PC-3 (cell line): ENCODE data around the gene GPR89B. TPM values are rescaled to one million over a fixed set of nuclear protein-coding genes. Genes with fewer than 3 reads are reported as not detected.

Experiments used
- ATAC-seq: fragments of 200-7000 bp; cut with Tn5 transposase; 2 replicates; pipeline ENCODE4 v1.9.1; 2020; ENCODE audit warnings: mild to moderate bottlenecking, moderate library complexity
- BruUV-seq: library from RNA; stranded (reverse); fragments of 400-500 nt; replicated peaks from 2 replicates; lab custom pipeline; 2021; lab: Mats Ljungman, UMichigan
- CTCF ChIA-PET: fragments of 300-600 bp; sonication (Branson Sonifier 250); formaldehyde crosslinking; loops from one replicate; lab custom pipeline; 2022; ENCODE audit warnings: antibody characterized with exemption; lab: Charles Lee
- POLR2A ChIA-PET: fragments of 300-600 bp; sonication (Branson Sonifier 250); formaldehyde crosslinking; loops from one replicate; lab custom pipeline; 2022; ENCODE audit warnings: antibody characterized with exemption; ENCODE audit not compliant: unreplicated experiment; lab: Charles Lee
- DNase-seq: peaks from one replicate; pipeline ENCODE4 v3.0.0-alpha.2; 2015
- H2AFZ ChIP-seq: fragments of 300-600 bp; sonication (generic); 2 replicates; pipeline ENCODE4 v1.6.0; 2016; ENCODE audit warnings: antibody characterized with exemption, low read length
- H3F3A ChIP-seq: fragments of 300-600 bp; sonication (generic); one replicate; pipeline ENCODE4 v1.6.0; 2017; ENCODE audit warnings: antibody characterized with exemption, low read length, control low read depth, mild to moderate bottlenecking; ENCODE audit not compliant: unreplicated experiment
- H3K27ac ChIP-seq: fragments of 300-600 bp; sonication (generic); 2 replicates; pipeline ENCODE4 v1.5.1; 2016; ENCODE audit warnings: mild to moderate bottlenecking, low read length
- H3K27me3 ChIP-seq: fragments of 300-600 bp; sonication (generic); 2 replicates; pipeline ENCODE4 v1.6.1; 2016; ENCODE audit warnings: low read length, mixed read lengths
- H3K36me3 ChIP-seq: fragments of 300-600 bp; sonication (generic); 2 replicates; pipeline ENCODE4 v1.6.1; 2016; ENCODE audit warnings: low read depth, mixed run types, low read length, mixed read lengths
- H3K4me1 ChIP-seq: fragments of 300-600 bp; sonication (generic); 2 replicates; pipeline ENCODE4 v1.5.1; 2016; ENCODE audit warnings: low read length; ENCODE audit not compliant: insufficient read depth
- H3K4me2 ChIP-seq: fragments of 300-600 bp; sonication (generic); 2 replicates; pipeline ENCODE4 v1.6.0; 2016; ENCODE audit warnings: low read length
- H3K4me3 ChIP-seq: fragments of 300-600 bp; sonication (generic); 2 replicates; pipeline ENCODE4 v1.5.1; 2016; ENCODE audit warnings: mild to moderate bottlenecking, low read length, mixed read lengths
- H3K79me2 ChIP-seq: fragments of 300-600 bp; sonication (generic); 2 replicates; pipeline ENCODE4 v1.6.1; 2017; ENCODE audit warnings: low read length, mixed read lengths
- H3K9ac ChIP-seq: fragments of 300-600 bp; sonication (generic); 2 replicates; pipeline ENCODE4 v1.6.0; 2016; ENCODE audit warnings: mild to moderate bottlenecking, low read length
- H3K9me2 ChIP-seq: fragments of 300-600 bp; sonication (generic); replicated peaks from 2 replicates; pipeline ENCODE4 v1.6.1; 2016; ENCODE audit warnings: mixed run types, low read length, mixed read lengths
- H3K9me3 ChIP-seq: fragments of 300-600 bp; sonication (generic); 2 replicates; pipeline ENCODE4 v1.6.1; 2016; ENCODE audit warnings: low read length, mixed read lengths
- H4K20me1 ChIP-seq: fragments of 300-600 bp; sonication (generic); 2 replicates; pipeline ENCODE4 v1.6.1; 2016; ENCODE audit warnings: low read length, mixed read lengths
- EZH2 ChIP-seq: fragments of 300-600 bp; sonication (generic); IDR thresholded peaks from one replicate; pipeline ENCODE4 v1.6.1; 2017; ENCODE audit warnings: antibody characterized with exemption, mild to moderate bottlenecking, low read length; ENCODE audit not compliant: unreplicated experiment
- EZH2phosphoT487 ChIP-seq: fragments of 300-600 bp; sonication (generic); IDR thresholded peaks from 2 replicates; pipeline ENCODE4 v1.6.1; 2018; ENCODE audit warnings: mild to moderate bottlenecking, antibody characterized with exemption, low read length, borderline replicate concordance
- intact Hi-C: fragments of 100-400 bp; cut with micrococcal nuclease; formaldehyde crosslinking; loops from 2 replicates; pipeline ENCODE4 v1.9.0; 2023
- total RNA-seq: library from RNA; depleted of rRNA; stranded (reverse); fragments of >200 nt; gene quantifications from 2 replicates; pipeline ENCODE4 v1.2.3, GENCODE V29; 2014
- TF ChIP-seq, protein P1 (sequence below): fragments of 300-600 bp; sonication (generic); conservative IDR thresholded peaks from 2 replicates; pipeline ENCODE4 v1.5.1; 2017; ENCODE audit warnings: antibody characterized with exemption, low read depth, mild to moderate bottlenecking, low read length

The GPR89B gene
- total RNA-seq, 1 experiment from 2014 or later, result 23.4 TPM

DNA sequence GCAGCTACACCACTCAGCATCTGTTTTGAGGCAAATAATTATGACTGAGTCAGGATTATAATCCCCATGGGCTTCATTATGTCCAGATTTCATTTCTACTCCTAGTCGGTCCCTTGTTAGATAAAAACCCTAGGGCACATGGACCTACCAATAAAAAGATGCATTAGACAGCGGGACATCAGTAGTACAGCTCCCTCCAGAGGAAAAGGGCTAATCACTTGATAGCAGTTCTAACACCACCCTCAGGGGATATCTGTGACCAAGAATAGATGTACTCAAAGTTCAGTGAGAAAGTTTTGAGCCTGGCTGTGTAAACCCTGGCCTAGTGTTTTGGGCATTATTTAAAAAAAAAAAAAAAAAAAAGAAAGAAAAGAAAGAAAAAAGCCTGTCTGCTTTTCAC, 15.7 kb upstream of the GPR89B start:
- H3K36me3 ChIP-seq, result no peaks in the 10 kb centered on the region
- BruUV-seq, result no TSS peak
- H3K9me3 ChIP-seq, result no peaks in the 10 kb centered on the region
- ChIA-PET CTCF (no interaction called here), POLR2A (no interaction called here)
- H3K4me1 ChIP-seq, result no peaks in the 10 kb centered on the region
- H2AFZ ChIP-seq, result no peak overlapping the region
- H3K79me2 ChIP-seq, result no peaks in the 10 kb centered on the region
- H3K9ac ChIP-seq, result no peak overlapping the region
- no peaks in the 10 kb centered on the region for H3F3A ChIP-seq
- no peak overlapping the region for H3K4me2 ChIP-seq
- intact Hi-C loops, result no loop called here
- no peak for TF ChIP-seq EZH2phosphoT487
- no peak for TF ChIP-seq EZH2
- TF ChIP-seq, protein P1, sequence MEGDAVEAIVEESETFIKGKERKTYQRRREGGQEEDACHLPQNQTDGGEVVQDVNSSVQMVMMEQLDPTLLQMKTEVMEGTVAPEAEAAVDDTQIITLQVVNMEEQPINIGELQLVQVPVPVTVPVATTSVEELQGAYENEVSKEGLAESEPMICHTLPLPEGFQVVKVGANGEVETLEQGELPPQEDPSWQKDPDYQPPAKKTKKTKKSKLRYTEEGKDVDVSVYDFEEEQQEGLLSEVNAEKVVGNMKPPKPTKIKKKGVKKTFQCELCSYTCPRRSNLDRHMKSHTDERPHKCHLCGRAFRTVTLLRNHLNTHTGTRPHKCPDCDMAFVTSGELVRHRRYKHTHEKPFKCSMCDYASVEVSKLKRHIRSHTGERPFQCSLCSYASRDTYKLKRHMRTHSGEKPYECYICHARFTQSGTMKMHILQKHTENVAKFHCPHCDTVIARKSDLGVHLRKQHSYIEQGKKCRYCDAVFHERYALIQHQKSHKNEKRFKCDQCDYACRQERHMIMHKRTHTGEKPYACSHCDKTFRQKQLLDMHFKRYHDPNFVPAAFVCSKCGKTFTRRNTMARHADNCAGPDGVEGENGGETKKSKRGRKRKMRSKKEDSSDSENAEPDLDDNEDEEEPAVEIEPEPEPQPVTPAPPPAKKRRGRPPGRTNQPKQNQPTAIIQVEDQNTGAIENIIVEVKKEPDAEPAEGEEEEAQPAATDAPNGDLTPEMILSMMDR, result no peak
- H3K27ac ChIP-seq, result no peak overlapping the region
- ATAC-seq, result no peak
- H3K27me3 ChIP-seq, result no peaks in the 10 kb centered on the region
- no peak overlapping the region for H3K4me3 ChIP-seq
- DNase-seq, result no peak
- H4K20me1 ChIP-seq, result no peaks in the 10 kb centered on the region
- H3K9me2 ChIP-seq, result no peaks in the 10 kb centered on the region

DNA sequence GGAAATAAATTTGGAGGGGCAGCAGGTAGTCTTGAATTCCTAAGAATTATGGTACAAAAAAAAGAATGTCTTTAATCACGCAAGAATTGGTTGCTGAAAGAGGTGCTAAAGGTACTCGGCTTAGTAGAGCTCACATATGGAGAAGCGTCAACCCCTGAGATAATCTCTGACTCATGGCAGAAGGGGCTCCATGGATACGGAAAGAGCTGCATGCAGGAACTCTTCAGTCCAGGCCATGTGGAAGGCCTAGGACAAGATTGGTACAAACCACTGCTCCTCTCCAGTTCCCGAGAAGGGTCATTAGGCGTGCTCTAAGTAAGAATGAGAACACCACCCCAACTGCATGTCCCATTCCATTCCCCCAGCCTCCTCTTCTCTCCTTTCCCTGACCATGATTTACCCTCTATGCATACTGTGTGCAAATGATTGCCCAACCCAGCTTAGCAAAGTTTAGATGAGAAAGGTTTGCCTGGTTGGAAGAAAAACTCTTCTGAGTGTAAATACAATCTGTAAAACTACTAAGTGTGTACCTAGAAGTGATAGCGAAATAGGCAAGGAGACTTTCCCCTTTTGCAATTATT, 14.8 kb upstream of the GPR89B start:
- Histone ChIP-seq H3K9ac (no peak overlapping the region), H3K9me3 (no peaks in the 10 kb centered on the region), H3K4me2 (no peak overlapping the region), H3K27me3 (no peaks in the 10 kb centered on the region), H3K36me3 (no peaks in the 10 kb centered on the region), H3K27ac (no peak overlapping the region), H3K9me2 (no peaks in the 10 kb centered on the region), H3K79me2 (no peaks in the 10 kb centered on the region), H3F3A (no peaks in the 10 kb centered on the region), H3K4me3 (no peak overlapping the region), H4K20me1 (no peaks in the 10 kb centered on the region), H3K4me1 (no peaks in the 10 kb centered on the region), H2AFZ (no peak overlapping the region)
- ChIA-PET POLR2A (no interaction called here), CTCF (no interaction called here)
- DNase-seq (no peak), ATAC-seq (no peak)
- BruUV-seq, result no TSS peak
- TF ChIP-seq EZH2 (no peak), EZH2phosphoT487 (no peak)
- TF ChIP-seq, protein P1, result no peak
- intact Hi-C loops, result no loop called here

DNA sequence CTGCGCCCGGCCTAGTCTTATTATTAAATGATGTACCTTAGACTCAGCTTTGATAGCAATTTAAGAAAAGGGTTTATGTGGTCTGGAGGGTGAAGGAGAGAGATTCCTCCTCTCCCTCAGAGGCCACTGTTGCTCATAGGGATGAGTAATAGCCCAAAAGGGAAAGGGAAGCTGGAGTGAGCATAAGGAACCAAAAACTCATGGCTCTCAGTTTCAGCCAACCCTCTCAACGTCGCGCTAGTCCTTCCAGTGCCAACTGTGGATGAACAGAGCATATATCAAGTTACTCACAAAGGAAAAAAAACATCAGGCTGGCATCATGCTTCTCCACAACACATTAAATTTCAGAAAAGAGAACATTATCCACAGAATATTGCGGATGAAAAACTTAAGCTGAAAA, 8.3 kb upstream of the GPR89B start:
- H3K4me2 ChIP-seq, result no peak overlapping the region
- H3K4me1 ChIP-seq, result no peaks in the 10 kb centered on the region
- H4K20me1 ChIP-seq, result no peaks in the 10 kb centered on the region
- no peaks in the 10 kb centered on the region for H3K9me3 ChIP-seq
- BruUV-seq, result no TSS peak
- intact Hi-C loops, result no loop called here
- H3K27ac ChIP-seq, result no peak overlapping the region
- H3K9me2 ChIP-seq, result no peaks in the 10 kb centered on the region
- 0 out of 2 replicates have a peak overlapping the region, but pooled peaks have one; percentile 7 for H2AFZ ChIP-seq
- H3K4me3 ChIP-seq, result no peak overlapping the region
- H3F3A ChIP-seq, result no peaks in the 10 kb centered on the region
- no peaks in the 10 kb centered on the region for H3K79me2 ChIP-seq
- DNase-seq (peak; percentile 41), ATAC-seq (no peak)
- no peak overlapping the region for H3K9ac ChIP-seq
- POLR2A ChIA-PET, result no interaction called here
- H3K27me3 ChIP-seq, result no peaks in the 10 kb centered on the region
- no peaks in the 10 kb centered on the region for H3K36me3 ChIP-seq
- TF ChIP-seq, protein P1, result no peak
- TF ChIP-seq EZH2phosphoT487 (no peak), EZH2 (no peak)
- CTCF ChIA-PET, result no interaction called here
